NCI-H2196 treated with DMSO at 0.1 percent for 48 hours (cell line): ENCODE data around the gene ZNF579.
"Not testable (repeated sequence)": the region's sequence is repeated elsewhere in the genome, so short reads cannot be mapped to it uniquely, and the experiment has no call there.

ENCODE experiments used
- DNase-seq: peaks from one replicate; lab custom pipeline; 2025; ENCODE audit not compliant: unreplicated experiment; lab: John Stamatoyannopoulos, UW

ZNF579 gene

DNA sequence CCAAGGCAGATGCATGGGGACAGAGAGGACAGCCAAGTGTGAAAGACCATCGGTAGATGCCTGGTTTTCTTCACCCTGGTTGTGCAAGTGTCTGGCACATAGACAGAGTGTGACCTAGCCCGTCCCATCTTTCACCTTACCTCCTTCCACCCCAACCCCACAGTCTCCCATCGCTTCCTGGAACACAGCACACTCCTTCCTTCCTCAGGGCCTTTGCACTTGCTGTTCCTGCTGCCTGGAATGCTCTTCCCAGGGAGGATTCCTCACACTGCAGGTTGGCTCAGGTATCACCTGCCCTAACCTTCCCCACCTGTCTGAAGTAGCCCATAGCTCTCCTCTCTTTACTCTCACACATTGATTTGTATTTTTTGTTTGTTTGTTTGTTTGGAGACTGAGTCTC is 15.7 kb upstream of the ZNF579 start:
- DNase-seq: no peak

DNA sequence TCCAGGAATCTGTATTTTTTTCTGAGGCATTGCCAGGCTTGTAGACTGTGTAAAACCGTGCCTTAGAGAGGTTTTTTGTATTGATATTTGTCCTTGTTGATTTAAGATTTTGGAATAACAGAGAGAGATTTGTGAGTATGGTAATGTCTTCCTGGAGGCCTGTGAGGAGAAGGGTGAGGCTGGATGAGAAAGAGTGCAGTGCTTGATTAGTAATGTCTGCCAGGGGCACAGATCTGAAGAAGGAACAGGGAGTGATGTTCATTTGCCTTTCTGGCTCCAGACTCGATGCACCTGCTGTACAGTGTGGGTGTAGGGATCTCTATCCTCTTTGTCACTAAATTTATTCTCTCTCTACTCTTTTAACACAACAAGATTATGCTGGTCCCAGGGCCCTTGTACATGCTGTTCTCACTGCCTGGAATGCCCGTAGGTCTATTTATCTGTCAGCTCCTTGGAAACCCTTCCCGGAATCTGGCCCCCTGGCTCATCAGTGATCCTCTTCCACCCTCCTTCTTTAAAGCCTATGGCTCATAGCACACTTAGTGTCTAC is 14.4 kb upstream of the ZNF579 start:
- no peak for DNase-seq

DNA sequence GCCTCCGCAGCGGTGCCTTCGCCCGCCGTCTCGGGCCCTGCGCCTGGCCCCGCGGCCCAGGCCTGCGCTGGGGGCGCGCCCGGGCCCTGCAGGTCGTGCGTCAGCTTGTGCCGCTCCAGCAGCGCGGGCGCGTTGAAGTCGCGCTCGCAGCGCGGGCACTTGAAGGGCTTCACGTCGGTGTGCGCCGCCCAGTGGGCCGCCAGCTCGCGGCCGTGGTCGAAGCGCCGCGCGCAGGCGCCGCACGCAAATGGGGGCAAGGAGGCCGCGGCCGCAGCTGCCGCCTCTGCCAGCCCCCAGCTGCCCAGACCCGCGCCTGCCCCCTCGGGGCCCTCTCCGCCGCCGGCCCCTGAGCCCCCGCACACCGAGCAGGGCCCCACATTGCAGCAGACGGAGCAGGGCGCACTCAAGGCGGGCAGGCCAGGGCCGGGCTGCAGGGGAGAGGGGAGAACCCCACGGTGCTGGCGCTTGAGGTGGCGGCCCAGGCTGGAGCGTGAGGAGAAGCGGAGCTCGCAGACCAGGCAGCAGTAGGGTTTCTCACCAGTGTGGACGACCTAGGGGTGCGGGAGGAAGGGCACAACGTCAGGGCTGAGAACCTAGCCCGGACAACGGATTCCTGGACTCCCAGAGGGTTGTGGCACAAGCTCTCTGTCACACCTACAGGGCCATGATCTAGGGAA is 12.6 kb upstream of the ZNF579 start:
- no peak for DNase-seq

DNA sequence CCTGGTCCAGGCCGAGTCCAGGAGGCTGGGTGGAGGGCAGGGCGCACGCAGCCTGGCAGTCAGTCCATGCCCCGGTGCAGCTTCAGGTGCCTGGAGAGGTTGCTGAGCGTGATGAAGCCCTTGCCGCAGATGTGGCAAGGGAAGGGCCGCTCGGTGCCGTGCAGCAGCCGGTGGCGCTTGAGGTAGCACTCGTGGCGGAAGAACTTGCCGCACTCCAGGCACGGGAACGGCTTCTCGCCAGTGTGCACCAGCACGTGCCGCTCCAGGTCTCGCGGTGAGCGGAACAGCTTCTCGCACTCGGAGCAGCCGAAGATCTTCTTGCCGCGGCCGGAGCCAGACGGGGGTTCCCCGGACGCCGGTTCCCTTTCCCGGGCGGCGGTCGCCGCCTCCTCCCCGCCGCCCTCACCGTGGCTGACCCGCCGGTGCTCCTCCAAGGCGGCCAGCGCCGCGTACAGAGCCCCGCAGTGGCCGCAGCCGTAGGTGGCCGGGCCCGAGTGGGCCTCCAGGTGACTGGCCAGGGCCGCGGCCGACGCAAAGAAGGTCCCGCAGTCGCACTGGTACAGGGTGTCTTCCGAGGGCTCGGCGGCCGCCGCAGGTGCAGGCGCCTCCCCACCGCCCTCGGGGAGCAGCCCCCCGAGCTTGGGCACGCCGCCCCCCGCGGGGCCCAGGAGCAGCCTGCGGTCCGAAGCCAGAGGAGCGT is 11.9 kb upstream of the ZNF579 start:
- DNase-seq: no peak

DNA sequence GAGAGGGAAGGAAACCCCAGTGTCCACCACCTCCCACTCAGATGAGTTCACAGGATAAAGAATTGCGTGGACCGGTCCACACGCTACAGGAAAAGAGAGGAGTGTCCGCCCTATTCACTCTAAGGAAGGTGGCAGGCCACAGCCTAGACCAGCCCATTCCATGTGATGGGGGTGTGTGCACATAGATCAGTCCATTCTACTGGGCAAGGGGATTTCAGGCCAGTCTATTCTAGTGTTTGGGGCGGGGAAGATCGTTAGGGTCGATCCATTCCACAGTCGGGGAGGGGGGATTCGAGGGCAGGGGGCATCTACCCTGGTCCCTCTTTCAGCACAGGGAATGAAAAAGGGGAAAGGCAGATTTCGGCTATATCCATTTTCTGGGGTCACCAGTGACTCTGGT is 10.9 kb upstream of the ZNF579 start:
- DNase-seq: no peak

DNA sequence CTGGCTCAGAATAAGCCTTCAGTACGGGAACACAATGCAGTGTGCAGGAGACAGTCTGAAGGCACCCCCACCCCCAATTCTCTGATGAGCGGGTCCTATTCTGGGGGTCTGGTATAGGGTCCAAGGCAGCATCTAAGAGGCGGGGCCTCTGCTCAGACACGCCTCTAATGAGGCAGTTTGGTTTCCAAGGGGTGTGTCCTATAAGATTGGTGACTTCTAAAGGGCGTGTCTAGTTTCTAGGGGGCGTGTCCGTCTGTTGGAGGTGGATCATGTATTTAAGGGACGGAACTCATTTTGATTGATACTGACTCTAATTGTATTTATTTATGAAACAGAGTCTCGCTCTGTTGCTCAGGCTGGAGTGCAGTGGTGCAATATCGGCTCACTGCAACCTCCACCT is 10.0 kb upstream of the ZNF579 start:
- peak; percentile 10 for DNase-seq

DNA sequence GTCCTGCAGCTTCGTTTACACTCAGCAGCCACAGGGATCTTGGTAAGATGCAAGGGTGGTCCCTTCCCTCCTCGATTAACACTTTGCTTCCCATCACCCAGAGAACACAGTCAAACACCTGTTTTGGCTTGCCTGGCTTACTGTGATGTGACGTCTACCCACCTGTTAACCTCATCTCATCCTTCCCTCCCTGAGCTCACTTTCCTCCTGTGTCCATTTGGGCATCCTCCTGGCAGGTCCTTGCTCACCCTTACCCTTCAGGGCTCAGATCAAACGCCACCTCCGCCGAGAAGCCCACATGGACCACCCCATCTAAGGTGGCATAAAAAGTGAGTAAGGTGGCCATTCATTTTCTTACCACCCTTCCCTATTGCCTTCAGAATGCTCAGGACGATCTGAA is 9.5 kb upstream of the ZNF579 start:
- no peak for DNase-seq

DNA sequence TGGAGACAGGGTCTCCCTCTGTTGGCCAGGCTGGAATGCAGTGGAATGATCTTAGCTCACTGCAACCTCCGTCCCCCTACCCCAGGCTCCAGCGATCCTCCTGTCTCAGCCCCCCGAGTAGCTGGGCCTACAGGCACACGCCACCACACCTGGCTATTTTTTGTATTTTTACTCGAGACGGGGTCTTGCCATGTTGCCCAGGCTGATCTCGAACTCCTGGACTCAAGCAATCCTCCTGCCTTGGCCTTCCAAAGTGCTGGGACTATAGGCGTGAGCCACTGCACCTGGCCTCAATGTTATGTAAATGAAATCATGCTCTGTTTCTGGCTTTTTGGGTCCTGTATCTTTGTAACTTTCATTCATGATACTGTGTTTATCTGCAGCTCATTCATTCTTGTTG is 8.1 kb upstream of the ZNF579 start:
- no peak for DNase-seq

DNA sequence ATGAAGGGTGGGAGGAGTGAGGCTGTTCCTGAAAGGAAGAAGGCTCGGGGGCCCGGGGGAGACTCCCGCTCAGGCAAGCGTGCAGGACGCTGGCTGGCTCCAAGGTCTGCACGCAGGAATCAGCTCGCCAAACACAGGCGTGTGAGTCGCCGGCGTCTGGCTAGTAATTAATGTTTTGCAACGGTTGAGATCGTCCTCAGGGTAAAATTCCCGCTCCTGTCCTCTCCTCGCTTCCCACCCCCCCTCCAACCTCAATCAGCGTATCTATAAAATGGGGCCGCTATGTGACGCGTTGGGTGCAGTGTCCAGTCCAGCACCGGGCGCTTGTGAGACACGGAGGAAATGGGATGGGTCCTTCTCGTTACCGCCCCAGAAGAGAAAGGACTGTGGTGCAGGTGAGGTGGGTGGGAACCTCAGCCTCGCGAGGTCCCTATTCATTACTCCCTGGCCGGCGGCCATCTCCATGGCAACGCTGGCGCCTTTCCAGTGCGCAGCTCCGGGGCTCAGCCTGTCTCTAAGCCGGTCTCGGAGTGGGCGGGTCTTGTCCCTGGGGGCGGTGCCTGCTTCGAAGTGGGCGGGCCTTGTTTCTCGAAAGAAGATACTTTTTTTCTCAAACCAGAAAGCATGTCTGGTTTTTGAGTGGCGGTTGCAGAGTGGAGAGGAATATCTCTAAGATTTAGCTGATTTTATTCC is 6.5 kb upstream of the ZNF579 start:
- peak; percentile 88 for DNase-seq

DNA sequence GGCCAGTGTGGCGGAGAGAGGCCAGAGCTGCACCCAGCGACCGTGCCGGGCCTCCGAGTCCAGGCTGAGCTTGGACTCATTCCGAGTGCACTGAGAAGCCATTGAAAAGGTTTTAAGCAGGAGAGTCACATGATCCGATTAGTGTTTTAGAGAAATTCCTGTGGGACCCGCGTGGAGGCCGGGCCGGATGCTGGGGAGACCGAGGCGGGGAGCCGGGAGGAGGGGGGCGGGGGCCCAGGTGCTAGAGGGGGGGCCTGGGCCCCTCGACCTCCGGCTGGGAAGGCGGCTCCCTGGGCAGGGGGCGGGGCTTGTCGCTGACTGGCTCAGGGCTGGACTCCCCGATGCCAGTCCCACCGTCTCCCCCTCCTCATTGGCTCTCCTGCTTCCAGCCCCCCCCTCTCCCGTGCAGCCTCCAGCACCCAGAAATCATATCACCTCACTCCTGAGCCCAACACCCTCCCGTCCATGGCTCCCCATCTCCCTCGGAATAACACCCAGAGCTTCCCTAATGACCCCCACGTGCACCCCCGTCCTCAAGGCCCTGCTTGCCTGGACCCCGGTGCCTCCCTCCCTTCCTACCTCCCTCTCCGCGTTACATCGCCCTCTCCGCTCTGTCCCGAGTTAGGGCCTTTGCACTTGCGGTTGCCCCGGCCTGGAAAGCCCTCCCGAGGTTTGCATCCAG is 5.2 kb upstream of the ZNF579 start:
- DNase-seq: peak; percentile 51

DNA sequence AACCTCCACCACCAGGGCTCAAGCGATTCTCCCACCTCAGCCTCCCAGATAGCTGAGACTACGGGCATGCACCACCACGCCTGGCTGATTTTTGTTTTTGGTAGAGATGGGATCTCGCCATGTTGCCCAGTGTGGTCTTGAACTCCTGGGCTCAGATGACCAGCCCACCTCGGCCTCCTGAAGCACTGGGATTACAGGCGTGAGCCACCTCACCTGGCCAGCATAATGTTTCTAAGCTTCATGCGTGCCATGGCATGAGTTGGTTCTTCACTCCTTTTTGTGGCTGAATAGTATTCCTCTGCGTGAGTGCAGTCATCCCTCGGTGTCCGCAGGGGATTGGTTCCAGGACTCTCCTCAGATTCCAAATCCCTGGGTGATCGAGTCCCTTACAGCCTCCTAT is 4.2 kb upstream of the ZNF579 start:
- DNase-seq: no peak

DNA sequence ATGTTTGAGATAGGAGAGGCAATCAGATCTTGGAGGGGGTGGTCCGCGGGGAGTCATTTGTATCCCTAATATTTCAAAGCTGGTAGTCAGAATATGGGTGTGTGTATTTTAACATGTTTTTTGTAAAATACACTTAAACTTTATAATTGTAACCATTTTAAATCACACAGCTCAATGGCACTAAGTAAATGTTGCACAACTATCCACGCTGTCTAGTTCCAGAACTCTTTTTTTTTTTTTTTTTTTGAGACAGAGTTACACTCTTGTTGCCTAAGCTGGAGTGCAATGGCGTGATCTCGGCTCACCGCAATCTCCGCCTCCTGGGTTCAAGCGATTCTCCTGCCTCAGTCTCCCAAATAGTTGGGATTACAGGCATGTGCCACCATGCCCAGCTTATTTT is 3.2 kb upstream of the ZNF579 start:
- not testable (repeated sequence) for DNase-seq

DNA sequence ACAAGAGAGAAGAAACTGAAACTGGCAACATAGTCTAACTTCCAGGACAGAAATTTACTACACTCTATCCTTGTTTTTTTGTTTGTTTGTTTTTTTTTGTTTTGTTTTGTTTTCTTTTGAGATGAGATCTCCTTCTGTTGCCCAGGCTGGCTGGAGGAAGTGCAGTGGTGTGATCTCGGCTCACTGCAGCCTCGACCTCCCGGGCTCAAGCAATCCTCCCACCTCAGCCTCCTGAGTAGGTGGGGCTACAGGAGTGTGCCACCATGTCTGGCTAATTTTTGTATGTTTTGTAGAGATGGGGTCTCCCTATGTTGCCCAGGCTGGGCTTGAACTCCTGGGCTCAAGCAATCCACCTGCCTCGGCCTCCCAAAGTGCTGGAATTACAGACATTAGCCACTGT is 1.6 kb upstream of the ZNF579 start:
- not testable (repeated sequence) for DNase-seq

DNA sequence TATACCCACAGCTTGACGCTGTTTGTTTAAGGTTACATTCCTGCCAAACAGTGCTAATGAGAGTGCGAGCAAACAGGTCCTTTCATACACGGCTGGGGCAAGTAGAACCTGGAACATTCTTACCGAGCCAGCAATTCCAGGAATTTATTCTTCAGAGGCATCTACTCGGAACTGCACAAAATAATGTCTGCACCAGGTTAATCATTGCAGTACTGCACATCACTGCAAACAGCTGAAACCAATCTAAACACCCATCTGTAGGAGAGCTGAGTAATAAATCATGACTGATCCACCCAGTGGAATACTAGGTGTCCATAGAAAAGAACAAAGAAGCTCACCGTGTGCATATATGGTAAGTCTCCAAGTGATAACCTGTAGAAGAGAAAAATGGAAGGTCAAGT is 1.2 kb upstream of the ZNF579 start:
- DNase-seq: peak; percentile 49

DNA sequence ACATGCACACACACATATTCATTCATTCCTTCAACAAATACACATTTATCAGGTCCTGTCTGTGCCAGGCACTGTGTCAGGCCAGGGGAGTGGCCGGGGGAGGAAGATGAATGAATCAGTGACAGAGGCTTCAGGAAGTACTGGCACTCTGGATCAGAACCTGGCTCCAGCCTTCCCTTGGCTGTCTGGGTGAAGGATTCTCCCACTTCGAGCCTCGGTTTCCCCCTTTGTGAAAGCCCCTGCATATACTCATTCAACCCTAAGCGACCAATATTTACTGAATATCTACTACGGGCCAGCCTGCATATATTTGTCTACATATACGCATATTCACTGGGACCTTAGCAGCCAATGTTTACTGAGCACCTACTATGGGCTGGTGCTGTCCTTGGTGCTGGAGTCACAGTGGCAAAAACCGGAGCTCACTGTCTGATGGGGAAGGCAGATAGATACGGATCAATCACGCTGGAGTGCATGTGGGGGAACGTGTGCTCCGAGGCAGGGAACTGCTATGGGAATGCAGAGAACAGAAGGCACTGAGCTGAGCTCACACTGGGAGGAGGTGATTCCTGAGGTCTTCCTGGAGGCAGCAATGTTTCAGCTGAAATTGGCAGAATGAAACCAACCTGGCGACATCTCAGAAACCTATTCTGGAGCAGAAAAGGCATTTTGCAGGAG is 636 bp upstream of the ZNF579 start:
- DNase-seq: no peak

DNA sequence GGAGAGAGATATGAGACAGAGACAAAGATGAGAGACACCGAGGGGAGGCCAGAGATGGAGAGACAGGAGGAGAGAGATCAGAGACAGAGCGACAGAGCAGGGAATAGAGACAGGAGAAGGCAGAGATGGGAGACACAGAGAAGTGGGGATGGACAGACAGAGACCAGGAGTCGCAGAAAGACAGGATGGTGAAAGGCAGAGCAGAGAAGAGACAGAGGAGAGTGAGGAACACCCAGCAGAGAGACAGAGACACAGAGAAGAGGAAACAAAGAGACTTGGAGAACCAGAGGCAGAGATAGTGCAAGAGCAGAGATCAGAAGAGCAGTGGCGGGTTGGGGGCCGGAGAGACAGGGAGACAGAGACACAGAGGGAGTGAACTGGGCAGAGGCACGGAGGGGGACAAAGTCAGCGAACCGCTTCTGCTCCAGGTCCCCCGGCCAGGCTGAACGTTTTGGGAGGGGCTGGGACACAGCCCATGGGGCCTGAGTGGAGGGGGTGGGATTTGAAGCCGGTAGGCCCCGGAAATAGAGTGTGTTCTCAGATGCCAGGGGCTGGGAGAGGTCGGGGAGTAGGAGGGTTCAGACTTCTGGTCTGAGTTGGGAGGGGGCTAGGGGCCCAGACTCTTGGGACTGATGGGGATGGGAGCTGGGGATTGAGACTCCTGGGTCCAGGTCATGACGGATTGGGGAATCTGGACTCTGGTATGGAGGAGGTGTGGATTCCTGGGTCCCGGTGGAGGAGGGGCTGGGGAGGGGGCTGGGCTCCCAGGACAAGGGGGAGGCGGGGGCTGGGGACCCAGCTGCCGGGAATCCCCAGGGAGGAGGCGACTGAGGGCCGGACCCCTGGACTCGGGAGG is 654 bp downstream of the ZNF579 start:
- no peak for DNase-seq

DNA sequence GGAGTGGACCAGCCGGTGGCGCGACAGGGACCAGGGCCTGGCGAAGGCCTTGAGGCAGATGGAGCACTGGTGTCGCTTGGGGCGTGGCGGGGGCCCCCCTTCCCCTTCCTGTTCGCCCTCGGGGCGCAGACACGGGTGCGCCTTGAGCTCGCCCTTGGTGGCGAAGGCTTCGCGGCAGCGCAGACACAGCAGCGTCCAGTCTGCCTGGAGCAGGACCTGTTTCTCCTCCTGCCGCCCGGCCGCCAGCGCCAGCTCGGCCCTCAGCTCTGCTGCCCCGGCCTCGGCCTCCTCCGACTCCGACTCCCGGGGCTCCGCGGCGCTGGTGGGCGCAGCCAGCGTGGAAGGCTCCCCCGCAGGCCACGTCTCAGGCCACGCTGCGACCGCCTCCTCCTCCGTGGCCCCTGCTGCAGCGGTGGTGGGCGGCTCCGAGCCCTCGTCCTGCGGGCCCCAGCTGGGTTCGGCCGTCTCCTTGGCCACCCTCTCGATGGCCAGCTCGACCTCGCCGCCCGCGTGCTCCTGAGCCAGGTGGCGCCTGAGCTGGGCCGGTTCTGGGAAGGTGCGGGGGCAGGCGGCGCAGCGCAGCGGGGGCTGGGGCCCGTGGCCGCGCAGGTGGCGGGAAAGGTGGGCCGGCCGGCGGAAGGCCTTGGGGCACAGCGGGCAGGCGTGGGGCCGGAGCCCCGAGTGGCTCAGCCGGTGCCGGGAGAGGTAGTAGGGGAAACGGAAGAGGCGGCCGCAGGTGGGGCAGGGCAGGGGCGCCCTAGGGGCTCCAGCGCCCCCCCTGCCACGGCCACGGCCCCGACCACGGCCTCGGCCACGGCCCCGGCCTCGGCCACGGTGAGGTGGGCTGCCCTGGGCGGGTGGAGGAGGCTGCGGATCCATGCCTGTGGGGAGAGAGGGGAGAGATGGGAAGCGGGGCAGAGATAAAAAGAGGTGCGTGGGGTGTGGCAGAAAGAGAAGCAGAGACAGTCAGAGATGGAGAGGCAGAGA is 1.6 kb downstream of the ZNF579 start:
- no peak for DNase-seq

DNA sequence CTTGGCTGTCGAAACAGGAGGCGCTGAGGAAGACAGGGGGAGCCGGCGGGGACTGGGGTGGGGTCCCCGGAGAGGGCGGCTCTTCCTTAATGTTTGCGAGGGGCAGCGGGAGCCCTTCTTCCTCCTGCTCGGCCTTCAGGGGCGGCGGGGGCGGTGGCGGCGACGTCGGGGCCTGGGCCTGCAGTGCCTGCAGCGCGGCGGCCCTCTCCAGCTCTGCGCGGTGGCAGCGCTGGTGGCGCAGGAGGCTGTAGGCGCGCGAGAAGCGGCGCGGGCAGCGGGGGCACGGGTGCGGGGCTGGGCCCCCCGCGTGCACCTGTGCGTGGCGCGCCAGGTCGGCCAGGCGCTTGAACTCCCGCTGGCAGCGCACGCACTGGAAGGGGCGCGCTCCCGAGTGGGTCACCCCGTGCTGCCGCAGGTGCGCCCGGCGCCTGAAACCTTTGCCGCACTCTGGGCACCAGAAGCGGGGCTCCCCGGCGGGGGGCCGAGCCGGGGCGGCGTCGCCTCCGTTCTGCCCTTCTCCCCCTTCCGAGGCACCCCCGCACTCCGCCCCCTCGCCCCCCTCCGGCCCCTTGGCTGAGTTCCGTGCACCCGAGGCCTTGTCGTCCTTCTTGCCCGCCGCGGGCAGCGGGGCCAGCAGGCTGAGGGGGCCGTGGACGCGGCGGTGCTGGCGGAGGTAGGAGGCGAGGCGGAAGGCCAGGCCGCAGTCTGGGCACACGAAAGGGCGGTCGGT is 2.5 kb downstream of the ZNF579 start:
- no peak for DNase-seq
